Keratinocyte (primary cell): ENCODE data around the gene PRR7. TPM values are rescaled to one million over a fixed set of nuclear protein-coding genes. Genes with fewer than 3 reads are reported as not detected.

Experiments used
- DNase-seq: peaks from one replicate; pipeline ENCODE4 v3.0.0-alpha.2; 2011; ENCODE audit warnings: low read depth, missing footprints, low spot score
- FAIRE-seq: peaks from 2 replicates; lab custom pipeline; 2011; peaks lifted over from hg19 to GRCh38; lab: Jason Lieb, UNC
- H2AFZ ChIP-seq: 2 replicates; pipeline ENCODE4 v1.6.0; 2012; ENCODE audit warnings: low read length, control low read depth, inconsistent platforms; ENCODE audit not compliant: control insufficient read depth
- H3K27ac ChIP-seq: 2 replicates; pipeline ENCODE4 v1.5.1; 2011; ENCODE audit warnings: low read length; ENCODE audit not compliant: control insufficient read depth, insufficient read depth
- H3K27me3 ChIP-seq: 3 replicates; pipeline ENCODE4 v1.6.0; 2011; ENCODE audit warnings: low read length; ENCODE audit not compliant: control insufficient read depth, insufficient read depth; ENCODE audit errors: extremely low read depth
- H3K36me3 ChIP-seq, 2 experiments: 2 replicates in 1 of 2; 3 replicates in 1 of 2; pipeline ENCODE4 v1.5.1; 2011; ENCODE audit warnings: low read length in 2 of 2, mild to moderate bottlenecking in 1 of 2; ENCODE audit not compliant: control insufficient read depth in 2 of 2, insufficient read depth in 2 of 2; ENCODE audit errors: extremely low read depth in 1 of 2
- H3K4me1 ChIP-seq: 3 replicates; pipeline ENCODE4 v1.5.1; 2011; ENCODE audit warnings: low read length; ENCODE audit not compliant: control insufficient read depth, insufficient read depth; ENCODE audit errors: extremely low read depth
- H3K4me2 ChIP-seq: 3 replicates; pipeline ENCODE4 v1.6.0; 2011; ENCODE audit warnings: low read depth, low read length; ENCODE audit not compliant: control insufficient read depth, insufficient read depth; ENCODE audit errors: extremely low read depth
- H3K4me3 ChIP-seq, 3 experiments: fragments of 200-600 bp in 1 of 3; sonication (generic) in 1 of 3; 2 replicates in 2 of 3; 3 replicates in 1 of 3; pipeline ENCODE4 v1.5.1; 2011 to 2016; ENCODE audit warnings: low read length in 3 of 3, mild to moderate bottlenecking in 3 of 3, control low read depth in 2 of 3, inconsistent platforms in 1 of 3, low read depth in 1 of 3, mixed read lengths in 1 of 3, mixed run types in 1 of 3, moderate library complexity in 1 of 3; ENCODE audit not compliant: control insufficient read depth in 2 of 3, insufficient read depth in 2 of 3; ENCODE audit errors: extremely low read depth in 1 of 3
- H3K79me2 ChIP-seq: 2 replicates; pipeline ENCODE4 v1.6.0; 2012; ENCODE audit warnings: low read length; ENCODE audit not compliant: control insufficient read depth, insufficient read depth
- H3K9ac ChIP-seq: 3 replicates; pipeline ENCODE4 v1.6.0; 2011; ENCODE audit warnings: low read length; ENCODE audit not compliant: control insufficient read depth, insufficient read depth; ENCODE audit errors: extremely low read depth
- H3K9me1 ChIP-seq: 3 replicates; pipeline ENCODE4 v1.6.0; 2011; ENCODE audit warnings: low read length; ENCODE audit not compliant: control insufficient read depth, insufficient read depth; ENCODE audit errors: extremely low read depth
- H3K9me3 ChIP-seq: 2 replicates; pipeline ENCODE4 v1.5.1; 2012; ENCODE audit warnings: low read depth, low read length; ENCODE audit not compliant: control insufficient read depth
- H4K20me1 ChIP-seq: 3 replicates; pipeline ENCODE4 v1.6.0; 2011; ENCODE audit warnings: low read length; ENCODE audit not compliant: control insufficient read depth, insufficient read depth; ENCODE audit errors: extremely low read depth
- EZH2 ChIP-seq: IDR thresholded peaks from one replicate; pipeline ENCODE4 v1.6.1; 2012; ENCODE audit warnings: inconsistent platforms, mild to moderate bottlenecking, low read length, moderate library complexity
- dilution Hi-C: fragments of 300-500 bp; cut with MboI; formaldehyde crosslinking; loops from one replicate; pipeline ENCODE4 v1.7.0; 2020; ENCODE audit warnings: low sequenced_read_pairs; ENCODE audit not compliant: extremely low pct_ligation_motif_present
- polyA plus RNA-seq, 5 experiments: library from polyadenylated mRNA; depleted of rRNA in 3 of 5; stranded (reverse) in 3 of 5; stranded (forward) in 1 of 5; unstranded in 1 of 5; fragments of >200 nt; gene quantifications; 1 replicate in 1 of 5; 2 replicates in 3 of 5; 3 replicates in 1 of 5; pipeline versions ENCODE4 v1.2.1 to v1.2.3, GENCODE V29; 2011 to 2012; ENCODE audit warnings: missing spikeins in 2 of 5, low read depth in 1 of 5, low replicate concordance in 1 of 5
- TF ChIP-seq, protein P1 (sequence below), 3 experiments: IDR thresholded peaks in 1 of 3; conservative IDR thresholded peaks in 1 of 3; optimal IDR thresholded peaks in 1 of 3; 2 replicates in 2 of 3; 3 replicates in 1 of 3; pipeline versions ENCODE3 to v1.5.1; 2011; ENCODE audit warnings: low read length in 3 of 3, mild to moderate bottlenecking in 3 of 3, moderate library complexity in 2 of 3, control low read depth in 1 of 3, inconsistent platforms in 1 of 3; ENCODE audit not compliant: insufficient read depth in 2 of 3; ENCODE audit errors: extremely low read depth in 1 of 3

PRR7 gene
- polyA plus RNA-seq, 1 donor (not counting 4 experiments of a cell fraction or from before 2014, with no cell fraction given): 1.1 TPM

DNA sequence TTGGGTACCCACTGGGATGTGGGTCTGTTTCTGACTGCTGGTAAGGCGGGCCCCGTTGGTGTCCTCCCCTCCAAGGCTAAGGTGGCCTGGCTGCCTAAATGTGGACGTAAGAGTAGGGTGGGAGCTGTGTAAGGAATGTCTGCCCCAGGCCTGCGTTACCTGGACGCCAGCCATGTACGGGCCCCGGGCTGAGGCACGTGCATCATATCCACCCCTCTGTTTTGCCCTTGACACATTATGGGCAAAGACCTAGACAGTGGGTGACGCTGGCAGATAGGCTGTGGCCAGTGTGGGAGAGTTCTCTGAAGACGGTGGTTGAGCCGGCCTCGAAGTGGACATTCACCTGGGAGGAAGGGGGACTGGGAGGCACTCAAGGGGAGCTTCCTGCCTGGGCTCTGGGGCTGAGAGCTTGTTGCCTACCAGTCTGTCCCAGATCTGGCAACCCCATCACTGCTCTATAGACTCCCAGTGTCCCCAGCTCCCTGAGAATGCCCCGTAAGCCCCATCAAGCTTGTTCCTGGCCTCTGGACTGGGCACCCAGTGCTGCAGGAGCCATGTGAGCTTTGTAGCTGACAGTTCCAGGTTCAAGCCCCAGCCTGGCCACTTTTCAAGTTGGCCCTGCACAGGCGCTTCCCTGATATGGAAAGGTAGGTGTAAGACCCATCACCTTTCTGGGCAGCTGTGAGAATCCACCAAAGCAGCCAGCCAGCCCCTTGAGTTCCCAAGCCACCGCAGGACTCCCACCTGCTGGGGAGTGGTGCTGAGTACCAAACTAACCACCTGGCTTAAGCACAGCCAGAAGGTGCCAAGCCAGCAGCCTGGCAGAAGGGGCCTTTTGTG is 3.2 kb upstream of the PRR7 start:
- DNase-seq: no peak
- FAIRE-seq: no peak
- no peak overlapping the region for H2AFZ ChIP-seq
- dilution Hi-C loops: no loop called here
- no peak overlapping the region for H3K4me3 ChIP-seq
- no peaks in the 10 kb centered on the region for H3K9me3 ChIP-seq
- peaks cover 42% of the 10 kb centered on the region for H3K4me1 ChIP-seq
- H3K9ac ChIP-seq: no peak overlapping the region
- no peak overlapping the region for H3K4me2 ChIP-seq
- H3K27me3 ChIP-seq: no peaks in the 10 kb centered on the region
- H3K9me1 ChIP-seq: no peaks in the 10 kb centered on the region
- peaks cover 2 to 10% of the 10 kb centered on the region in 2 experiments for H3K36me3 ChIP-seq
- no peaks in the 10 kb centered on the region for H3K79me2 ChIP-seq
- no peak for TF ChIP-seq EZH2
- TF ChIP-seq, protein P1, sequence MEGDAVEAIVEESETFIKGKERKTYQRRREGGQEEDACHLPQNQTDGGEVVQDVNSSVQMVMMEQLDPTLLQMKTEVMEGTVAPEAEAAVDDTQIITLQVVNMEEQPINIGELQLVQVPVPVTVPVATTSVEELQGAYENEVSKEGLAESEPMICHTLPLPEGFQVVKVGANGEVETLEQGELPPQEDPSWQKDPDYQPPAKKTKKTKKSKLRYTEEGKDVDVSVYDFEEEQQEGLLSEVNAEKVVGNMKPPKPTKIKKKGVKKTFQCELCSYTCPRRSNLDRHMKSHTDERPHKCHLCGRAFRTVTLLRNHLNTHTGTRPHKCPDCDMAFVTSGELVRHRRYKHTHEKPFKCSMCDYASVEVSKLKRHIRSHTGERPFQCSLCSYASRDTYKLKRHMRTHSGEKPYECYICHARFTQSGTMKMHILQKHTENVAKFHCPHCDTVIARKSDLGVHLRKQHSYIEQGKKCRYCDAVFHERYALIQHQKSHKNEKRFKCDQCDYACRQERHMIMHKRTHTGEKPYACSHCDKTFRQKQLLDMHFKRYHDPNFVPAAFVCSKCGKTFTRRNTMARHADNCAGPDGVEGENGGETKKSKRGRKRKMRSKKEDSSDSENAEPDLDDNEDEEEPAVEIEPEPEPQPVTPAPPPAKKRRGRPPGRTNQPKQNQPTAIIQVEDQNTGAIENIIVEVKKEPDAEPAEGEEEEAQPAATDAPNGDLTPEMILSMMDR (optimal IDR thresholded peaks at IDR 0.05 in 1 of 3, IDR thresholded peaks at IDR 0.05 in 1 of 3, conservative IDR thresholded peaks at IDR 0.05 in 1 of 3; ENCODE audit: extremely low read depth in 1 of 3, insufficient read depth in 2 of 3, low read length in 3 of 3): no peak
- H4K20me1 ChIP-seq: no peaks in the 10 kb centered on the region
- H3K27ac ChIP-seq: peak overlapping the region; percentile 20

- no peak overlapping the region for H3K4me3 ChIP-seq
- H3K9me1 ChIP-seq: no peaks in the 10 kb centered on the region
- peak overlapping the region; percentile 24 for H3K27ac ChIP-seq
- H3K9ac ChIP-seq: no peak overlapping the region
- no peaks in the 10 kb centered on the region for H4K20me1 ChIP-seq
- no peak overlapping the region for H3K4me2 ChIP-seq
- H2AFZ ChIP-seq: no peak overlapping the region
- H3K27me3 ChIP-seq: no peaks in the 10 kb centered on the region
- no peaks in the 10 kb centered on the region for H3K9me3 ChIP-seq
- peaks cover 2 to 3% of the 10 kb centered on the region in 2 experiments for H3K36me3 ChIP-seq
- DNase-seq (no peak), FAIRE-seq (peak; percentile 58)
- no peaks in the 10 kb centered on the region for H3K79me2 ChIP-seq
- dilution Hi-C loops: no loop called here
- peaks cover 46% of the 10 kb centered on the region for H3K4me1 ChIP-seq
- TF ChIP-seq, protein P1 (optimal IDR thresholded peaks at IDR 0.05 in 1 of 3, IDR thresholded peaks at IDR 0.05 in 1 of 3, conservative IDR thresholded peaks at IDR 0.05 in 1 of 3; ENCODE audit: extremely low read depth in 1 of 3, insufficient read depth in 2 of 3, low read length in 3 of 3): no peak
- TF ChIP-seq EZH2: no peak
Measured at GRCh38 chr5:177444106-177445051, 2.2 kb upstream of the PRR7 start.
